Measurements from ENCODE around the gene TGFBI.

Gene TGFBI

DNA sequence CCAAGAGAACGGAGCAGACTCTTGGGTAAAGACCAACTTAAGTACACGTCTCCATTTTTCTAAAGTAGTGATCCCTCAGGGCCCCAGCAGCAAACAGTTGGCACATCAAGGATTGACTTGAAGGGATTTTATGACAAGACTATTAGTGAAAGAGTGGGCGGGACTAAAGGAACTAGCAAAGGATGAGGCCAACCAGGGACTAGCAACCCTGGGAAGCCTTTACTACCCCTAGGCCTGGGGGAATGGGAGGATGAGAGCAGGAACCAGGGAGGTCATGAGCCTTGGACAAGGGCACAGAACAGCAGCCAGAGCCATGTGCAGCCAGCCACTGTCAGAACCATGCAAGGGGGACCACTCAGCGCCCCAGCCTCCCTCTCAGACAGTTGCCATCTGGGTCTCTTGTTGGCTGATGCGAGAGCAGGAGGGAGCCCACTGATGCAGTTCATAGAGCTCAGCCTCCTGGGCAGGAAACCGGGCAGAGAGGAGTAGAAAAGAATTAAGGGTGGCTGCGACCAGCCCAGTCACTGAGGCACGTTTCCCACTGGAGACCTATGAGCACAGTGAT, 28.1 kb downstream of the TGFBI start:
- peak overlapping the region; percentile 93 for H3K27ac ChIP-seq
- in situ Hi-C loops (cut with HindIII; ENCODE audit: low pct_ligation_motif_present, low sequenced_read_pairs) = no loop called here
- peaks cover 72% of the 10 kb centered on the region for H3K36me3 ChIP-seq (replicated peaks)

GRCh38 chr5:136057401-136058038, 28.7 kb downstream of the TGFBI start:
- H3K27me3 ChIP-seq (replicated peaks) = no peaks in the 10 kb centered on the region
- in situ Hi-C loops (cut with HindIII; ENCODE audit: low pct_ligation_motif_present, low sequenced_read_pairs) = no loop called here
- peaks cover 73% of the 10 kb centered on the region for H3K36me3 ChIP-seq (replicated peaks)
- peak overlapping the region; percentile 93 for H3K27ac ChIP-seq
- DNase-seq = peak; percentile 53
- no peak overlapping the region for H3K4me3 ChIP-seq (ENCODE audit: low read depth, low read length)
- TF ChIP-seq, protein P1, sequence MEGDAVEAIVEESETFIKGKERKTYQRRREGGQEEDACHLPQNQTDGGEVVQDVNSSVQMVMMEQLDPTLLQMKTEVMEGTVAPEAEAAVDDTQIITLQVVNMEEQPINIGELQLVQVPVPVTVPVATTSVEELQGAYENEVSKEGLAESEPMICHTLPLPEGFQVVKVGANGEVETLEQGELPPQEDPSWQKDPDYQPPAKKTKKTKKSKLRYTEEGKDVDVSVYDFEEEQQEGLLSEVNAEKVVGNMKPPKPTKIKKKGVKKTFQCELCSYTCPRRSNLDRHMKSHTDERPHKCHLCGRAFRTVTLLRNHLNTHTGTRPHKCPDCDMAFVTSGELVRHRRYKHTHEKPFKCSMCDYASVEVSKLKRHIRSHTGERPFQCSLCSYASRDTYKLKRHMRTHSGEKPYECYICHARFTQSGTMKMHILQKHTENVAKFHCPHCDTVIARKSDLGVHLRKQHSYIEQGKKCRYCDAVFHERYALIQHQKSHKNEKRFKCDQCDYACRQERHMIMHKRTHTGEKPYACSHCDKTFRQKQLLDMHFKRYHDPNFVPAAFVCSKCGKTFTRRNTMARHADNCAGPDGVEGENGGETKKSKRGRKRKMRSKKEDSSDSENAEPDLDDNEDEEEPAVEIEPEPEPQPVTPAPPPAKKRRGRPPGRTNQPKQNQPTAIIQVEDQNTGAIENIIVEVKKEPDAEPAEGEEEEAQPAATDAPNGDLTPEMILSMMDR (IDR thresholded peaks at IDR 0.05; ENCODE audit: low read depth, low read length, missing control alignments) = no peak

More for the DNA sequence above, 28.1 kb downstream of the TGFBI start:
- Histone ChIP-seq H3K27me3 (replicated peaks) (no peaks in the 10 kb centered on the region), H3K4me3 (ENCODE audit: low read depth, low read length) (no peak overlapping the region)
- TF ChIP-seq, protein P1 (IDR thresholded peaks at IDR 0.05; ENCODE audit: low read depth, low read length, missing control alignments) = no peak
- no peak for DNase-seq

DNA sequence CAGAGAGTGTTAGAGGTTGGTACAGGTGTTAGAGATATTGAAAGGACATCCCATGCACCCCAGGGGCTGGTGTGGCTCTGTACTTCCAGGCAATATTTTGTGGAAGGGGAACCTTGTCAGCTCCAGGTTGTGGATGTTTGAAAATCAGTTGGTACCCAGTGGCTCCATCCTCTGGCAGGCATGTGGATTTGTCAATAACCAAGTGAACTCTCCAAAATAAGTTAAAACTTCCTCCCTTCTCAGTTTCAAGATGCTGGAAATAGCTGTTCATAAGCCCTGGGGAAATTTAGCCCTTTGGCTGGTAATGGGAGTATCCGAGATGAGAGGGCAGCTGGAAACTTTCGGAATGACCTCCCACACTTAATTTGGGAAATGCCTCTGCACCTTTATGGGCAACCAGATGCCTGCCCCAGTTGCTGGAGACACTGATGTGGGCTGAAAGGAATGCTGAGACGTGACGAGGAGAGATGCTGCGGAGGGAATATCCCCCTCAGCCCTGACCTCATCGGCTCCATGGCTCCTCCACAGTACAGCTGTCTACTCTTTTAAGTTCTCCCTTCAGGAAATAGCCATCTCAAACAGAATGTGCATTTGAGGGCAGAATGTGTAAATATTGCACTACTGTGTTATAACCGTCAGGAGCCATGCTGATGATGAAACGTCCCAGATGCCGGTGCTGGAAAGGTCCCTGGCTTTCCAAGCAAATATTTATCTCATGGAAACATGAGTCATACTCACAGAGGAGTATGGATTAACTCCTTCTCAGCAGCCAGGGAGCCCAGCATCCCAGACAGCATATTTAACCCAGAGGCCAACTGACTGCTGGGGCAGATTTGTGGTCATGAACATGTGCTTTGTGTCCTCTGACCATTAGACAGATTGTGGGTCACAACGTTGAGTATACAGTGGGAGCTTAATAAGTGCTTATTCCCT, 29.5 kb downstream of the TGFBI start:
- Histone ChIP-seq H3K36me3 (replicated peaks) (peaks cover 74% of the 10 kb centered on the region), H3K27me3 (replicated peaks) (no peaks in the 10 kb centered on the region), H3K27ac (peak overlapping the region; percentile 93), H3K4me3 (ENCODE audit: low read depth, low read length) (no peak overlapping the region)
- peak; percentile 98 for DNase-seq
- in situ Hi-C loops (cut with HindIII; ENCODE audit: low pct_ligation_motif_present, low sequenced_read_pairs) = no loop called here
- TF ChIP-seq, protein P1 (IDR thresholded peaks at IDR 0.05; ENCODE audit: low read depth, low read length, missing control alignments) = peak; percentile 71

GRCh38 chr5:136058972-136059354, 30.2 kb downstream of the TGFBI start:
- Histone ChIP-seq H3K27me3 (replicated peaks) (no peaks in the 10 kb centered on the region), H3K36me3 (replicated peaks) (peaks cover 80% of the 10 kb centered on the region), H3K4me3 (ENCODE audit: low read depth, low read length) (no peak overlapping the region), H3K27ac (peak overlapping the region; percentile 93)
- in situ Hi-C loops (cut with HindIII; ENCODE audit: low pct_ligation_motif_present, low sequenced_read_pairs) = no loop called here
- no peak for DNase-seq
- TF ChIP-seq, protein P1 (IDR thresholded peaks at IDR 0.05; ENCODE audit: low read depth, low read length, missing control alignments) = no peak

DNA sequence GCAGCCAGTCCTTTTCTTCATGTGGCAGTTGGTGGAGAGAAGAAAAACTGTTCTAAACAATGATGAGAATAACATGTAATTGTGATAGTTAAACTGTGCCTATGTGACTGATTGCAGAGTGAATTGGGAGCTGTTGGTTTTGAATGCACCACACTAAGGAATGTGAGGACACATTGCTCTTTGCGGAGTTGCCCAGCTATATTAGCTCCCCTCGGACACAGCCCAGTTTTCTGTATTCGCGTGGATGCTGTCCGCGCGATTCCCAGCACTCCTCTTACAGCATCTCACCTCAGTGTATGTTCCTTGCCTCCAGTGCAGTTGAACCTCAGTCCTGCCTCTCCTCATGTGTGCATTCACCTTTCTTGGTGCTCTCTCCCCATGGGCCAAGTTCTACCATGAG, 32.2 kb downstream of the TGFBI start:
- H3K27ac ChIP-seq = no peak overlapping the region
- in situ Hi-C loops (cut with HindIII; ENCODE audit: low pct_ligation_motif_present, low sequenced_read_pairs) = no loop called here
- H3K36me3 ChIP-seq (replicated peaks) = peaks cover 68% of the 10 kb centered on the region
- TF ChIP-seq, protein P1 (IDR thresholded peaks at IDR 0.05; ENCODE audit: low read depth, low read length, missing control alignments) = no peak
- H3K4me3 ChIP-seq (ENCODE audit: low read depth, low read length) = no peak overlapping the region
- no peaks in the 10 kb centered on the region for H3K27me3 ChIP-seq (replicated peaks)
- DNase-seq = no peak
